HUES64 (cell line): ENCODE measurements around the gene TMEM179. TPM values are rescaled to one million over a fixed set of nuclear protein-coding genes. Genes with fewer than 3 reads are reported as not detected.
"Not testable (repeated sequence)": the region's sequence is repeated elsewhere in the genome, so short reads cannot be mapped to it uniquely, and the experiment has no call there.

Source experiments
- H3K27ac ChIP-seq: 2 replicates; pipeline ENCODE4 v1.7.0; 2013; ENCODE audit warnings: low read depth, low read length, inconsistent platforms
- H3K27me3 ChIP-seq: 2 replicates; pipeline ENCODE4 v1.6.1; 2013; ENCODE audit warnings: mild to moderate bottlenecking, low read length; ENCODE audit not compliant: insufficient read depth
- H3K36me3 ChIP-seq: 2 replicates; pipeline ENCODE4 v1.6.1; 2013; ENCODE audit warnings: mild to moderate bottlenecking, low read length; ENCODE audit not compliant: insufficient read depth
- H3K4me1 ChIP-seq: 2 replicates; pipeline ENCODE4 v1.6.1; 2013; ENCODE audit warnings: mild to moderate bottlenecking, low read length, moderate library complexity; ENCODE audit not compliant: insufficient read depth
- H3K4me3 ChIP-seq: 2 replicates; pipeline ENCODE4 v1.5.1; 2013; ENCODE audit warnings: mild to moderate bottlenecking, low read length, moderate library complexity
- H3K9ac ChIP-seq: 2 replicates; pipeline ENCODE4 v1.6.1; 2013; ENCODE audit warnings: mild to moderate bottlenecking, low read depth, low read length
- H3K9me3 ChIP-seq: 2 replicates; pipeline ENCODE4 v1.6.1; 2013; ENCODE audit warnings: low read depth, low read length; ENCODE audit not compliant: insufficient read depth
- WGBS: fragments of 150-250, 120-280 bp; methylation state at CpG from one replicate; pipeline ENCODE4 v1.1.7; 2013; ENCODE audit warnings: missing lambda C conversion rate; 5-methylcytosine and 5-hydroxymethylcytosine counted together
- polyA plus RNA-seq, 2 experiments: library from polyadenylated mRNA; stranded (reverse); fragments of 50-300 nt; gene quantifications; one replicate each; pipeline ENCODE4 v1.2.3, GENCODE V29; 2013

The TMEM179 gene
- polyA plus RNA-seq (2013, experiment 1 of 2) = 3.4 TPM
- polyA plus RNA-seq (2013, experiment 2 of 2) = 3.9 TPM

- no peak within 1 kb of the TSS for H3K9ac ChIP-seq
- no peaks in the 10 kb centered on the region for H3K4me1 ChIP-seq
- H3K27me3 ChIP-seq = peaks cover 44% of the 10 kb centered on the region
- no peaks in the 10 kb centered on the region for H3K36me3 ChIP-seq
- H3K9me3 ChIP-seq = no peaks in the 10 kb centered on the region
- H3K27ac ChIP-seq = no peak within 1 kb of the TSS
- WGBS = 9% methylated on average over 91 of the region's 91 CpGs
- peak within 1 kb of the TSS; percentile 47 for H3K4me3 ChIP-seq
These were observed at the start of gene TMEM179 for GRCh38 chr14:104604458-104605449. TSS of gene TMEM179 (minus strand) at chr14:104604772. CDS start at chr14:104604741, 31 bp downstream.

- Histone ChIP-seq H3K27me3 (peaks cover 6% of the 10 kb centered on the region), H3K4me3 (no peak overlapping the region), H3K4me1 (peaks cover 4% of the 10 kb centered on the region; the same call in 1 of the 2 replicates), H3K9ac (no peak overlapping the region), H3K9me3 (peaks cover 18% of the 10 kb centered on the region), H3K36me3 (no peaks in the 10 kb centered on the region), H3K27ac (no peak overlapping the region)
- 93% methylated on average over 6 of the region's 6 CpGs for WGBS
These were observed 49.5 kb upstream of the TMEM179 start for GRCh38 chr14:104654119-104654518.

DNA sequence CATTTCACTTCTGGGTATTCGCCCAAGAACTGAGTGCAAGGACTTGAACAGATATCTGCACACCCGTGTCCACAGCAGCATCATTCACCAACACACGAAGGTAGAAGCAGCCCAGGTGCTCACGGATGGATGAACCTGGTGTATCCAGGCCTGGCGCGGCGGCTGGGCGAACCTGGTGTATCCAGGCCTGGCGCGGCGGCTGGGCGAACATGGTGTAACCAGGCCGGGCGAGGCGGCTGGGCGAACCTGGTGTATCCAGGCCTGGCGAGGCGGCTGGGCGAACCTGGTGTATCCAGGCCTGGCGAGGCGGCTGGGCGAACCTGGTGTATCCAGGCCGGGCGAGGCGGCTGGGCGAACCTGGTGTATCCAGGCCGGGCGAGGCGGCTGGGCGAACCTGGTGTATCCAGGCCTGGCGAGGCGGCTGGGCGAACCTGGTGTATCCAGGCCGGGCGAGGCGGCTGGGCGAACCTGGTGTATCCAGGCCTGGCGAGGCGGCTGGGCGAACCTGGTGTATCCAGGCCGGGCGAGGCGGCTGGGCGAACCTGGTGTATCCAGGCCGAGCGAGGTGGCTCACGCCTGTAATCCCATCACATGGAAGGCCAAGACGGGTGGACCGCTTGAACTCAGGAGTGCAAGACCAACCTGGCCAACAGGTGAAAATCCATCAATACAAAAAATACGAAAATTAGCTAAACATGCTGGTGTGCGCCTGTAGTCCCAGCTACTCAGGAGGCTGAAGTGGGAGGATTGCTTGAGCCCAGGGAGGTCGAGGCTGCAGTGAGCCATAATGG is 48.8 kb upstream of the TMEM179 start:
- H3K27me3 ChIP-seq, H3K9ac ChIP-seq, H3K4me1 ChIP-seq, H3K27ac ChIP-seq, H3K36me3 ChIP-seq, H3K4me3 ChIP-seq: not testable (repeated sequence)
- peaks cover 18% of the 10 kb centered on the region for H3K9me3 ChIP-seq
- 91% methylated on average over 52 of the region's 52 CpGs for WGBS

GRCh38 chr14:104652386-104652785 is 47.8 kb upstream of the TMEM179 start:
- Histone ChIP-seq H3K9ac (no peak overlapping the region), H3K4me3 (no peak overlapping the region), H3K4me1 (peaks cover 4% of the 10 kb centered on the region; the same call in 1 of the 2 replicates), H3K36me3 (no peaks in the 10 kb centered on the region), H3K27ac (no peak overlapping the region), H3K9me3 (peaks cover 18% of the 10 kb centered on the region), H3K27me3 (peaks cover 6% of the 10 kb centered on the region)
- WGBS = 94% methylated on average over 9 of the region's 9 CpGs

- peaks cover 6% of the 10 kb centered on the region for H3K27me3 ChIP-seq
- H3K4me3 ChIP-seq = no peak overlapping the region
- peaks cover 18% of the 10 kb centered on the region for H3K9me3 ChIP-seq
- no peak overlapping the region for H3K27ac ChIP-seq
- H3K4me1 ChIP-seq = peaks cover 4% of the 10 kb centered on the region; the same call in 1 of the 2 replicates
- H3K9ac ChIP-seq = no peak overlapping the region
- H3K36me3 ChIP-seq = no peaks in the 10 kb centered on the region
- 86% methylated on average over 20 of the region's 20 CpGs for WGBS
These were observed 47.3 kb upstream of the TMEM179 start for GRCh38 chr14:104651876-104652260.

DNA sequence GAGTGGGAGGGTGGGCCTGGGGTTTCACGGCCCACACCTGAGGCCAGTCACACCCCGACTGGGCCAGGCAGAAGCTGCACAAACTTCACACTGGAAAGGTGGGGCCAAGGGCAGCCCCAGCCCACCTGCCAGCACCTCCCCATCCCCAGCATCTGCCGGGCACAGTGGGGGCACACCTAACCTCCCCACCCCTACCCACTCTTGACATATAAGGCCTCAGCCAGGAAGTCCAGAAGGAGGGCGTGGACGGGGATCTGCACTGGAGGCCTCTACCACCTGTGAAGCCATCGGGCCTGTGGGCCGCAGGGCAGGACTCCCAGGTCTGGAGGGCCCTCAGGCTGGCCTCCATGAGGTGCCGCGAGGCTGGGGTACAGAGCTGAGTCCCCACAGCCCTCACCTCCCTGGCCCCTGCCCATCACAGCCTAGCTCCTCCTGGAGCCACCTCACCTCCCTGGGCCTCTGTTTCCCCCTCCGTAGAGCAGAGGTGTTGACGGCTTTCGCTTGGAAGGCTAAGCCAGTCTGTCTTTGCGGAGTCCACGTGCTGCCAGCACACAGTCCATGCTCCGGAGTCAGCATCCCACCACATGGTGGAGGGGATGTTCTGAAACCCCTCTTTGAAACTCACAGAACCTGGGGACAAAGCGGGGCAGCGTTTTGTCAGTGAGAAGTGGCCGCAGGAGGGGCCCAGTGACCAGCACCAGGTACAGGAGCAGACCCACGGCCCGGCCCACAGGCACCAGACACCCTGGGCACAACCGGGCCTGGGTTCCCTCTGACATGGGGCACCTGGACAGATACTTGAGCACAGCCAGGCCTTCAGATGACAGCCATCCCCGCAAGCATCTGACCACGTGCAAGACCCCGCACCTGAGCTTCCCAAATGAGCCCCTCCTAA is 46.7 kb upstream of the TMEM179 start:
- Histone ChIP-seq H3K4me3 (no peak overlapping the region), H3K4me1 (peaks cover 4% of the 10 kb centered on the region; the same call in 1 of the 2 replicates), H3K9me3 (peaks cover 18% of the 10 kb centered on the region), H3K27me3 (peaks cover 6% of the 10 kb centered on the region), H3K36me3 (no peaks in the 10 kb centered on the region), H3K9ac (no peak overlapping the region), H3K27ac (no peak overlapping the region)
- WGBS = 89% methylated on average over 24 of the region's 24 CpGs

- peaks cover 19% of the 10 kb centered on the region for H3K9me3 ChIP-seq
- 13% methylated on average over 54 of the region's 56 CpGs for WGBS
- H3K27me3 ChIP-seq = peaks cover 6% of the 10 kb centered on the region
- no peak overlapping the region for H3K27ac ChIP-seq
- peaks cover 4% of the 10 kb centered on the region; the same call in 1 of the 2 replicates for H3K4me1 ChIP-seq
- H3K36me3 ChIP-seq = no peaks in the 10 kb centered on the region
- peak overlapping the region; percentile 70 for H3K9ac ChIP-seq
- H3K4me3 ChIP-seq = peak overlapping the region; percentile 73
These were observed 45.7 kb upstream of the TMEM179 start for GRCh38 chr14:104650057-104650980.

DNA sequence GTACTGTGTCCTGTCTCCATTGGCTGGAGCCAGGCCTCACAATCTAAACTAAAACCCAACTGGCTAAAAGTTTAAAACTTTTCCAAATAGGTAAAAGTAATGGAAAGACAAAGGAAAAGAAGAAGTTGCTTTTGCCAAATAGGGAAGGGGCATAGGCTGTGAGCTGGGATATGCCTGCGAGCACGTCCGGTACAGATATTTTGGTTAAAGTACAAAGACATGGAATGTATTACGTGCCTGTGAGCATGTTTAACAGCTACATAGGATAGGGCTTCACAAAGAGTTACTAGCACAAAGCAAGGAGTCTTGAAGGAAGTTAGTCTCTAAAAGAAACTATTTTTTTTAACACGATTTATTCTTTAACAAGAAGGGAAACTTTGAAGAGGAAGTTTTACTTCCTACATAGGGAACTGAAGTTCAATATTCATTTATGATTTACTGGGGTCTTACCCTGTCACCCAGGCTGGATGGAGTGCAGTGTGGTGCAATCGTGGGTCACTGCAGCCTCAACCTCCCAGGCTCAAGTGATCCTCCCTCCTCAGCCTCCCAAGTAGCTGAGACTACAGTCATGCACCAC is 43.0 kb upstream of the TMEM179 start:
- H3K4me1 ChIP-seq = peaks cover 4% of the 10 kb centered on the region; the same call in 1 of the 2 replicates
- no peaks in the 10 kb centered on the region for H3K36me3 ChIP-seq
- WGBS = 95% methylated on average over 5 of the region's 6 CpGs
- H3K9ac ChIP-seq = no peak overlapping the region
- H3K4me3 ChIP-seq = no peak overlapping the region
- peaks cover 6% of the 10 kb centered on the region for H3K27me3 ChIP-seq
- H3K9me3 ChIP-seq = peaks cover 8% of the 10 kb centered on the region
- H3K27ac ChIP-seq = no peak overlapping the region

DNA sequence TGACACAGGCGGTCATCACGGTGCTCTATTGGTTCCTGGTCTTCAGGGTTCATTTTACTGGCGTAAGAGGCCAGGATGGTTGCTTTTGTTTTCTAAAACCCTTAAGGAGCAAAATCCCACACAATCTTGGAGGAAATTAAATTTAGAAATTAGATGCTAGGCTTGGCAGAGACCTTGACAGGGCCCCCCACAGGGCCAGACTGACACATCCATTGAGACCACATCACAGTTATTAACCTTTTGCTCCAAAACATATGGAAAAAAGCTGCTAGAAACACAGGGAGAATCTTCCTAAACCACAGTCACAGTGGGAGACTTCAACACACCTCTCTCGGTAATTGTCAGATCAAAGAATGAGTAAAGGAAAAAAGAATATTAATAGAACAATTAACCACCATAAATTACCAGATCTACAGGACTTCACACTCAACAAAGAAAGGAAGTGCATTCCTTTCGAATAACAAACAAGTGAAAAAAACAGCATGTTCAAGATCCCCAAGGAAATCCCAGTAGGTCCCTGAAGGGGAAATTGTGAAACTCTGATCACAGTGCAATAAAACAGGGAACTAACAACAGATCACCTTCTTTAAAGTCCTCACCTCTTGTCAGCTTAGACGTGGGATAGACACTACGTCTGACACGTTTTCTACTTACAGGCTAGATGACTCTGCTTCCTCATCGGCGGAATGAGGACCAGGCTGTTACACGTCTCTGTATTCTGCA is 40.2 kb upstream of the TMEM179 start:
- 61% methylated on average over 10 of the region's 11 CpGs for WGBS
- H3K36me3 ChIP-seq = no peaks in the 10 kb centered on the region
- no peak overlapping the region for H3K27ac ChIP-seq
- no peak overlapping the region for H3K4me3 ChIP-seq
- peaks cover 4% of the 10 kb centered on the region; the same call in 1 of the 2 replicates for H3K4me1 ChIP-seq
- H3K27me3 ChIP-seq = peaks cover 5% of the 10 kb centered on the region
- H3K9ac ChIP-seq = no peak overlapping the region
- peaks cover 5% of the 10 kb centered on the region; the same call in 1 of the 2 replicates for H3K9me3 ChIP-seq
